Panc1 (cell line): ENCODE measurements around the gene MRTFA. TPM values are rescaled to one million over a fixed set of nuclear protein-coding genes. Genes with fewer than 3 reads are reported as not detected.

Experiments
- ATAC-seq: fragments of 200-7000 bp; cut with Tn5 transposase; 2 replicates; pipeline ENCODE4 v1.9.1; 2020; ENCODE audit warnings: mild to moderate bottlenecking, moderate library complexity
- BruUV-seq: library from RNA; stranded (reverse); fragments of 400-500 nt; replicated peaks from 2 replicates; lab custom pipeline; 2021; lab: Mats Ljungman, UMichigan
- CTCF ChIA-PET: fragments of 300-600 bp; sonication (Branson Sonifier 250); formaldehyde crosslinking; loops from one replicate; lab custom pipeline; 2022; ENCODE audit warnings: antibody characterized with exemption; lab: Charles Lee
- POLR2A ChIA-PET: fragments of 300-600 bp; sonication (Branson Sonifier 250); formaldehyde crosslinking; loops from one replicate; lab custom pipeline; 2022; ENCODE audit warnings: antibody characterized with exemption; lab: Charles Lee
- DNase-seq: peaks from one replicate; pipeline ENCODE4 v3.0.0-alpha.2; 2010; ENCODE audit warnings: low read depth, low spot score
- H3K27ac ChIP-seq: 2 replicates; pipeline ENCODE4 v1.5.1; 2011; ENCODE audit warnings: mild to moderate bottlenecking, low read length, inconsistent platforms
- H3K27me3 ChIP-seq: fragments of 200-500 bp; sonication (Bioruptor generic); 2 replicates; pipeline ENCODE4 v1.6.0; 2014; ENCODE audit warnings: low read length, inconsistent platforms; ENCODE audit not compliant: control insufficient read depth, insufficient read depth
- H3K36me3 ChIP-seq: fragments of 200-500 bp; sonication (Bioruptor generic); 2 replicates; pipeline ENCODE4 v1.5.1; 2014; ENCODE audit warnings: inconsistent platforms, mild to moderate bottlenecking, low read length, moderate library complexity; ENCODE audit not compliant: control insufficient read depth, insufficient read depth
- H3K4me1 ChIP-seq: 2 replicates; pipeline ENCODE4 v1.5.1; 2011; ENCODE audit warnings: inconsistent platforms, mild to moderate bottlenecking, low read length, moderate library complexity; ENCODE audit not compliant: control insufficient read depth, insufficient read depth
- H3K4me3 ChIP-seq, 2 experiments: 2 replicates each; pipeline ENCODE4 v1.5.1; 2011 to 2012; ENCODE audit warnings: low read depth in 2 of 2, low read length in 2 of 2, mild to moderate bottlenecking in 2 of 2, inconsistent platforms in 1 of 2, moderate library complexity in 1 of 2
- H3K9me3 ChIP-seq: fragments of 200-500 bp; sonication (Bioruptor generic); 2 replicates; pipeline ENCODE4 v1.5.1; 2014; ENCODE audit warnings: low read depth, mild to moderate bottlenecking, inconsistent platforms, low read length, moderate library complexity; ENCODE audit not compliant: control insufficient read depth, insufficient read depth
- CTCF ChIP-seq: fragments of 450-650 bp; IDR thresholded peaks from 2 replicates; pipeline ENCODE4 v1.5.1; 2017; ENCODE audit warnings: mild to moderate bottlenecking
- POLR2AphosphoS5 ChIP-seq: IDR thresholded peaks from 2 replicates; pipeline ENCODE4 v1.6.1; 2012; ENCODE audit warnings: mild to moderate bottlenecking, low read depth, low read length, moderate library complexity
- REST ChIP-seq, 2 experiments: IDR thresholded peaks; 2 replicates each; pipeline ENCODE4 v1.6.1; 2011 to 2012; ENCODE audit warnings: low read depth in 2 of 2, control low read depth in 1 of 2, low read length in 1 of 2, mild to moderate bottlenecking in 1 of 2, moderate library complexity in 1 of 2; ENCODE audit not compliant: insufficient read depth in 1 of 2
- SIN3A ChIP-seq: IDR thresholded peaks from 2 replicates; pipeline ENCODE4 v1.6.1; 2012; ENCODE audit warnings: low read depth, mild to moderate bottlenecking, low read length, moderate library complexity, borderline replicate concordance; ENCODE audit not compliant: insufficient read depth
- TCF7L2 ChIP-seq: IDR thresholded peaks from 2 replicates; pipeline ENCODE4 v1.6.1; 2011; ENCODE audit warnings: mild to moderate bottlenecking, low read depth, low read length, inconsistent platforms
- in situ Hi-C: cut with HindIII; loops from 2 replicates; pipeline ENCODE4 v1.10.0; 2016; ENCODE audit warnings: low sequenced_read_pairs, low pct_unique_long_range_greater_than_20kb
- intact Hi-C: fragments of 100-400 bp; cut with micrococcal nuclease; formaldehyde crosslinking; loops from one replicate; pipeline ENCODE4 v1.10.0; 2022; ENCODE audit not compliant: unreplicated experiment
- total RNA-seq: library from RNA; stranded (reverse); gene quantifications from one replicate; pipeline ENCODE4 v1.2.1, GENCODE V29; 2021; ENCODE audit not compliant: unreplicated experiment

MRTFA gene
- total RNA-seq, 1 experiment from 2014 or later = 62.1 TPM

- ChIA-PET CTCF (no interaction called here), POLR2A (no interaction called here)
- in situ Hi-C loops (no loop called here), intact Hi-C loops (no loop called here)
- TF ChIP-seq POLR2AphosphoS5 = no peak
- TF ChIP-seq REST (IDR thresholded peaks at IDR 0.05; ENCODE audit: insufficient read depth in 1 of 2, low read depth in 2 of 2, low read length in 1 of 2) = no peak
- no peak for TF ChIP-seq CTCF
- no peak for TF ChIP-seq TCF7L2
- no peak for TF ChIP-seq SIN3A
- H3K27me3 ChIP-seq = no peaks in the 10 kb centered on the region
- BruUV-seq = no TSS peak
- H3K36me3 ChIP-seq = no peaks in the 10 kb centered on the region
- peaks cover 26% of the 10 kb centered on the region for H3K4me1 ChIP-seq
- H3K9me3 ChIP-seq = no peaks in the 10 kb centered on the region
- DNase-seq = no peak
- H3K4me3 ChIP-seq = no peak overlapping the region
- ATAC-seq = no peak
- H3K27ac ChIP-seq = no peak overlapping the region
These were observed 24.2 kb downstream of the MRTFA start for GRCh38 chr22:40612291-40612751.

- ChIA-PET CTCF (no interaction called here), POLR2A (no interaction called here)
- Histone ChIP-seq H3K4me1 (peaks cover 31% of the 10 kb centered on the region), H3K4me3 (no peak overlapping the region), H3K36me3 (no peaks in the 10 kb centered on the region), H3K9me3 (no peaks in the 10 kb centered on the region), H3K27ac (no peak overlapping the region), H3K27me3 (no peaks in the 10 kb centered on the region)
- TF ChIP-seq REST (IDR thresholded peaks at IDR 0.05; ENCODE audit: insufficient read depth in 1 of 2, low read depth in 2 of 2, low read length in 1 of 2) (no peak), POLR2AphosphoS5 (no peak), SIN3A (no peak), CTCF (no peak), TCF7L2 (no peak)
- BruUV-seq = no TSS peak
- intact Hi-C loops (no loop called here), in situ Hi-C loops (no loop called here)
- ATAC-seq (no peak), DNase-seq (no peak)
These were observed 24.9 kb downstream of the MRTFA start for GRCh38 chr22:40611606-40612005.
